K562 (cell line): ENCODE results near the gene RNF126. TPM values are rescaled to one million over a fixed set of nuclear protein-coding genes. Genes with fewer than 3 reads are reported as not detected.
A peak's percentile ranks its signal among the peaks of the same experiment; 100 is the strongest.

ENCODE experiments used
- ATAC-seq: fragments of 200-7000 bp; cut with Tn5 transposase; 3 replicates; pipeline ENCODE4 v1.9.1; 2020; ENCODE audit warnings: moderate library complexity
- BruUV-seq: library from RNA; stranded (reverse); fragments of 400-500 nt; replicated peaks from 2 replicates; lab custom pipeline; 2021; lab: Mats Ljungman, UMichigan
- CTCF ChIA-PET: fragments of 300-600 bp; formaldehyde crosslinking; extraction: SDS; loops from one replicate; lab custom pipeline; 2021; ENCODE audit warnings: low intra/inter-chr PET ratio; lab: Yijun Ruan, JAX
- POLR2A ChIA-PET: fragments of 300-600, 350-650 bp; sonication (Branson Sonifier 250); formaldehyde crosslinking; extraction: SDS; loops from one replicate; lab custom pipeline; 2021; ENCODE audit warnings: antibody characterized with exemption, inconsistent platforms; lab: Yijun Ruan, JAX
- DNase-seq, 4 experiments: peaks; one replicate each; pipeline versions ENCODE4 v3.0.0 to v3.0.0-alpha.2; 2011 to 2018; ENCODE audit warnings: low spot score in 3 of 4, mixed read lengths in 3 of 4; ENCODE audit errors: extremely low read depth in 1 of 4
- FAIRE-seq: peaks from 2 replicates; lab custom pipeline; 2011; peaks lifted over from hg19 to GRCh38; lab: Jason Lieb, UNC
- H2AFZ ChIP-seq: 2 replicates; pipeline ENCODE4 v1.6.0; 2011; ENCODE audit warnings: low read depth, low read length, control low read depth, inconsistent platforms
- H3K27ac ChIP-seq: fragments of 200-600 bp; 3 replicates; pipeline ENCODE4 v1.8.0; 2011; ENCODE audit warnings: low read depth, mild to moderate bottlenecking, control low read depth, inconsistent platforms, low read length, moderate library complexity, mixed read lengths; ENCODE audit errors: extremely low read depth
- H3K27me3 ChIP-seq, 2 experiments: fragments of 300-600 bp in 1 of 2; 2 replicates in 1 of 2; 3 replicates in 1 of 2; pipeline versions ENCODE4 v1.6.0 to v1.8.0; 2011; ENCODE audit warnings: inconsistent platforms in 2 of 2, low read length in 2 of 2, mild to moderate bottlenecking in 1 of 2, mixed read lengths in 1 of 2, moderate library complexity in 1 of 2; ENCODE audit not compliant: control insufficient read depth in 2 of 2, insufficient read depth in 2 of 2
- H3K36me3 ChIP-seq: fragments of 300-600 bp; 3 replicates; pipeline ENCODE4 v1.8.0; 2011; ENCODE audit warnings: mild to moderate bottlenecking, low read length, inconsistent platforms; ENCODE audit not compliant: control insufficient read depth, insufficient read depth
- H3K4me1 ChIP-seq, 2 experiments: fragments of 200-600 bp in 1 of 2; replicated peaks in 1 of 2; 2 replicates in 1 of 2; 3 replicates in 1 of 2; pipeline versions ENCODE4 v1.5.1 to v1.8.0; 2011; ENCODE audit warnings: inconsistent platforms in 2 of 2, low read length in 2 of 2, mild to moderate bottlenecking in 1 of 2, mixed read lengths in 1 of 2, moderate library complexity in 1 of 2; ENCODE audit not compliant: control insufficient read depth in 2 of 2, insufficient read depth in 2 of 2
- H3K4me2 ChIP-seq: 2 replicates; pipeline ENCODE4 v1.6.1; 2011; ENCODE audit warnings: low read length, control low read depth, inconsistent platforms, mixed read lengths; ENCODE audit not compliant: insufficient read depth
- H3K4me3 ChIP-seq: fragments of 200-600 bp; sonication (generic), shearing (Covaris generic); 2 replicates; pipeline ENCODE4 v1.5.1; 2016; ENCODE audit warnings: control low read depth, inconsistent platforms
- H3K79me2 ChIP-seq: fragments of 200-600 bp; 3 replicates; pipeline ENCODE4 v1.8.0; 2011; ENCODE audit warnings: low read length, inconsistent platforms; ENCODE audit not compliant: control insufficient read depth, insufficient read depth
- H3K9ac ChIP-seq, 2 experiments: 2 replicates each; pipeline versions ENCODE4 v1.6.0 to v1.6.1; 2011; ENCODE audit warnings: low read depth in 2 of 2, low read length in 2 of 2, control low read depth in 1 of 2, inconsistent platforms in 1 of 2, mild to moderate bottlenecking in 1 of 2, mixed read lengths in 1 of 2; ENCODE audit not compliant: insufficient read depth in 1 of 2
- H3K9me1 ChIP-seq: one replicate; pipeline ENCODE4 v1.6.0; 2011; ENCODE audit warnings: inconsistent platforms, mild to moderate bottlenecking, low read length, moderate library complexity; ENCODE audit not compliant: control insufficient read depth, insufficient read depth
- H3K9me3 ChIP-seq: replicated peaks from 2 replicates; pipeline ENCODE4 v1.5.1; 2011; ENCODE audit warnings: low read depth, low read length, inconsistent platforms; ENCODE audit not compliant: control insufficient read depth, insufficient read depth
- H4K20me1 ChIP-seq: replicated peaks from 2 replicates; pipeline ENCODE4 v1.6.1; 2011; ENCODE audit warnings: low read length, inconsistent platforms, mixed read lengths; ENCODE audit not compliant: control insufficient read depth, insufficient read depth
- DMBX1 ChIP-seq: fragments of 250-450 bp; sonication (Bioruptor Pico); IDR thresholded peaks from 2 replicates; pipeline ENCODE4 v1.8.0; 2022; ENCODE audit warnings: inconsistent platforms, mild to moderate bottlenecking, moderate library complexity, borderline replicate concordance
- ELF2 ChIP-seq: fragments of 250-450 bp; sonication (Bioruptor Pico); IDR thresholded peaks from 2 replicates; pipeline ENCODE4 v1.5.0; 2021; ENCODE audit warnings: mild to moderate bottlenecking
- TEAD2 ChIP-seq: fragments of 450-650 bp; IDR thresholded peaks from 2 replicates; pipeline ENCODE4 v1.6.1; 2016; ENCODE audit warnings: missing genetic modification characterization, control low read depth, missing compliant biosample characterization
- TRIM25 ChIP-seq: fragments of 450-650 bp; IDR thresholded peaks from 2 replicates; pipeline ENCODE4 v1.7.0; 2016; ENCODE audit warnings: borderline replicate concordance
- WGBS: fragments of 100-300 bp; shearing (Covaris generic); methylation state at CpG from one replicate; pipeline ENCODE4 v1.1.6; 2016; ENCODE audit warnings: low coverage, mixed read lengths; ENCODE audit not compliant: insufficient coverage; ENCODE audit errors: missing lambda C conversion rate; 5-methylcytosine and 5-hydroxymethylcytosine counted together
- in situ Hi-C: fragments of 300-500 bp; cut with MboI; formaldehyde crosslinking; loops from 4 replicates; pipeline ENCODE4 v1.15.0; 2018; ENCODE audit warnings: inconsistent platforms, mixed read lengths
- intact Hi-C: fragments of 100-400 bp; cut with micrococcal nuclease; formaldehyde crosslinking; loops from 2 replicates; pipeline ENCODE4 v1.14.2; 2022
- polyA plus RNA-seq, 8 experiments: library from polyadenylated mRNA; depleted of rRNA in 4 of 8; stranded (reverse) in 5 of 8; unstranded in 3 of 8; fragments of >200 nt; fragmentation: Nextera tagmentation in 2 of 8; fragmentation: Illumina TruSeq in 1 of 8; extraction: Ambion mirVana in 2 of 8; extraction: Trizol in 1 of 8; gene quantifications; 2 replicates each; pipeline versions ENCODE4 v1.2.1 to v1.2.3, GENCODE V29; 2011 to 2014; ENCODE audit warnings: inconsistent platforms in 1 of 8, missing spikeins in 1 of 8
- total RNA-seq, 7 experiments: library from RNA; depleted of rRNA in 6 of 7; stranded (reverse); fragments of >200 nt in 6 of 7; fragmentation: Illumina TruSeq in 2 of 7; extraction: Trizol in 2 of 7; gene quantifications; 2 replicates each; pipeline versions ENCODE4 v1.2.1 to v1.2.3, GENCODE V29; 2011 to 2021; ENCODE audit warnings: low replicate concordance in 1 of 7
- TF ChIP-seq, protein P1 (sequence below), 2 experiments: fragments of 450-650 bp; IDR thresholded peaks; 2 replicates each; pipeline ENCODE4 v1.6.1; 2016
- TF ChIP-seq, protein P2 (sequence below): sonication (generic); formaldehyde crosslinking; IDR thresholded peaks from 2 replicates; pipeline ENCODE4 v1.8.1; 2023; ENCODE audit warnings: mild to moderate bottlenecking, missing genetic modification reagents

The RNF126 gene
- total and polyA plus RNA-seq, 9 of the 15 experiments (the other 6 are each of a cell fraction or from before 2014, with no cell fraction given), result 0.27 to 101 (median 12.3) TPM

GRCh38 chr19:711254-711653 is 48.2 kb upstream of the RNF126 start (continued):
- no peak for TF ChIP-seq TRIM25
- TF ChIP-seq ELF2, result no peak
- TF ChIP-seq TEAD2 (tag), result no peak
- TF ChIP-seq, protein P1, sequence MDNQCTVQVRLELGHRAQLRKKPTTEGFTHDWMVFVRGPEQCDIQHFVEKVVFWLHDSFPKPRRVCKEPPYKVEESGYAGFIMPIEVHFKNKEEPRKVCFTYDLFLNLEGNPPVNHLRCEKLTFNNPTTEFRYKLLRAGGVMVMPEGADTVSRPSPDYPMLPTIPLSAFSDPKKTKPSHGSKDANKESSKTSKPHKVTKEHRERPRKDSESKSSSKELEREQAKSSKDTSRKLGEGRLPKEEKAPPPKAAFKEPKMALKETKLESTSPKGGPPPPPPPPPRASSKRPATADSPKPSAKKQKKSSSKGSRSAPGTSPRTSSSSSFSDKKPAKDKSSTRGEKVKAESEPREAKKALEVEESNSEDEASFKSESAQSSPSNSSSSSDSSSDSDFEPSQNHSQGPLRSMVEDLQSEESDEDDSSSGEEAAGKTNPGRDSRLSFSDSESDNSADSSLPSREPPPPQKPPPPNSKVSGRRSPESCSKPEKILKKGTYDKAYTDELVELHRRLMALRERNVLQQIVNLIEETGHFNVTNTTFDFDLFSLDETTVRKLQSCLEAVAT (IDR thresholded peaks at IDR 0.05), result no peak

DNA sequence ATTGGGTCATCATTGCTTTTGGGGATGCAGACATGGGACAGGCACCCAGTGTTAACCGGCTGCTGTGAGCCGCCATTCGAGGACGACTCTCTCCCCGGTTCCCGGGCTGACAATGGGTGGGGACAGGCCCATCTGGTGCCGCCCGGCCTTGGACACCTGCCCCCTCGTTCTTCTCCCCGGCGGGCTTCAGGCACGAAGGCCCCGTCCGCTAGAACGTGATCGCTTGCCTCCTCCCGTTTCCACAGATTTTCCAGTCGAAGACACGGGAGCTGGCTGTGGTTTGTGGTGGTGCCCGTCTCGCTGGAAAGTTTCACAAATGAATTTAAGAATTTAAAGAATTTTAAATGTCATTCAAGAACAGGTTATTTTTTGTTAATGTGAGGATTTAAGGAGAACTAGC is 47.8 kb upstream of the RNF126 start:
- Histone ChIP-seq H3K9me1 (no peaks in the 10 kb centered on the region), H3K9ac (no peak overlapping the region), H4K20me1 (no peaks in the 10 kb centered on the region), H3K27me3 (no peaks in the 10 kb centered on the region), H3K27ac (no peak overlapping the region), H2AFZ (no peak overlapping the region), H3K4me3 (no peak overlapping the region), H3K79me2 (no peaks in the 10 kb centered on the region), H3K36me3 (no peaks in the 10 kb centered on the region), H3K4me1 (peaks cover 5 to 27% of the 10 kb centered on the region in 2 experiments; a peak in 3 of 5 replicates), H3K4me2 (no peak overlapping the region), H3K9me3 (peaks cover 1% of the 10 kb centered on the region; the same call in 1 of the 2 replicates)
- intact Hi-C loops, result no loop called here
- in situ Hi-C loops, result no loop called here
- BruUV-seq, result no TSS peak
- WGBS, result 71% methylated on average over 18 of the region's 21 CpGs
- ATAC-seq, result no peak
- DNase-seq, result no peak
- ChIA-PET CTCF (no interaction called here), POLR2A (no interaction called here)
- TF ChIP-seq, protein P2, sequence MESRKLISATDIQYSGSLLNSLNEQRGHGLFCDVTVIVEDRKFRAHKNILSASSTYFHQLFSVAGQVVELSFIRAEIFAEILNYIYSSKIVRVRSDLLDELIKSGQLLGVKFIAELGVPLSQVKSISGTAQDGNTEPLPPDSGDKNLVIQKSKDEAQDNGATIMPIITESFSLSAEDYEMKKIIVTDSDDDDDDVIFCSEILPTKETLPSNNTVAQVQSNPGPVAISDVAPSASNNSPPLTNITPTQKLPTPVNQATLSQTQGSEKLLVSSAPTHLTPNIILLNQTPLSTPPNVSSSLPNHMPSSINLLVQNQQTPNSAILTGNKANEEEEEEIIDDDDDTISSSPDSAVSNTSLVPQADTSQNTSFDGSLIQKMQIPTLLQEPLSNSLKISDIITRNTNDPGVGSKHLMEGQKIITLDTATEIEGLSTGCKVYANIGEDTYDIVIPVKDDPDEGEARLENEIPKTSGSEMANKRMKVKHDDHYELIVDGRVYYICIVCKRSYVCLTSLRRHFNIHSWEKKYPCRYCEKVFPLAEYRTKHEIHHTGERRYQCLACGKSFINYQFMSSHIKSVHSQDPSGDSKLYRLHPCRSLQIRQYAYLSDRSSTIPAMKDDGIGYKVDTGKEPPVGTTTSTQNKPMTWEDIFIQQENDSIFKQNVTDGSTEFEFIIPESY (CRISPR knock-in tag), result peak; percentile 61; the same call in 1 of the 2 replicates
- TF ChIP-seq DMBX1 (CRISPR knock-in tag), result no peak
- no peak for FAIRE-seq
